ENCODE results near the gene CNTNAP2. TPM values are rescaled to one million over a fixed set of nuclear protein-coding genes. Genes with fewer than 3 reads are reported as not detected.

CNTNAP2 gene
- total and polyA plus RNA-seq, 2 donors from 2014 or later = 0.06 to 0.13 TPM

DNA sequence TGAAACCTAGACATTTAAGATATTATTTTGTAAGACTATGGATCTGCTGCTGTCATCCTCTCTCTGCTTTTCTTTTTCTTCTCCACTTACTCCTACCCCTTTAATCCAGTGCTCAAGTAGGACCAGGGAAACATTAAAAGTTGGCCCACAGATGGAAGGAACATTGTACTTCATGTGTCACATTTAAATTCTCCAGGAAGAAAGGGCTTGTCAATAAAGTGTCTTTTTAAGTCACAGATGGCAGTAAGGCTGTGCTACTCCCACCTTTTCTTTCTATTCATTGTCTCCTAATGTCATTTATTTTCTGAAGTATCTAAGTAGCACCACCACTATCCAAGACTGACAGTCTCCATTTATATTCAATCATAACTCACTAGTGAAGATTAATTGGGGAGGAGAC, 1736.2 kb downstream of the CNTNAP2 start:
- H3K4me3 ChIP-seq (ENCODE audit: low read length in 3 of 3) = no peak overlapping the region
- H3K36me3 ChIP-seq (ENCODE audit: control insufficient read depth in 2 of 3, insufficient read depth in 3 of 3, low read length in 3 of 3) = no peaks in the 10 kb centered on the region
- no peaks in the 10 kb centered on the region for H3K27me3 ChIP-seq (ENCODE audit: control insufficient read depth, insufficient read depth, low read length)
- H3K9ac ChIP-seq (ENCODE audit: low read length in 3 of 3) = no peak overlapping the region
- TF ChIP-seq, protein P1, sequence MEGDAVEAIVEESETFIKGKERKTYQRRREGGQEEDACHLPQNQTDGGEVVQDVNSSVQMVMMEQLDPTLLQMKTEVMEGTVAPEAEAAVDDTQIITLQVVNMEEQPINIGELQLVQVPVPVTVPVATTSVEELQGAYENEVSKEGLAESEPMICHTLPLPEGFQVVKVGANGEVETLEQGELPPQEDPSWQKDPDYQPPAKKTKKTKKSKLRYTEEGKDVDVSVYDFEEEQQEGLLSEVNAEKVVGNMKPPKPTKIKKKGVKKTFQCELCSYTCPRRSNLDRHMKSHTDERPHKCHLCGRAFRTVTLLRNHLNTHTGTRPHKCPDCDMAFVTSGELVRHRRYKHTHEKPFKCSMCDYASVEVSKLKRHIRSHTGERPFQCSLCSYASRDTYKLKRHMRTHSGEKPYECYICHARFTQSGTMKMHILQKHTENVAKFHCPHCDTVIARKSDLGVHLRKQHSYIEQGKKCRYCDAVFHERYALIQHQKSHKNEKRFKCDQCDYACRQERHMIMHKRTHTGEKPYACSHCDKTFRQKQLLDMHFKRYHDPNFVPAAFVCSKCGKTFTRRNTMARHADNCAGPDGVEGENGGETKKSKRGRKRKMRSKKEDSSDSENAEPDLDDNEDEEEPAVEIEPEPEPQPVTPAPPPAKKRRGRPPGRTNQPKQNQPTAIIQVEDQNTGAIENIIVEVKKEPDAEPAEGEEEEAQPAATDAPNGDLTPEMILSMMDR (IDR thresholded peaks at IDR 0.05; ENCODE audit: borderline replicate concordance, extremely low read depth, insufficient read depth) = no peak
- FAIRE-seq = no peak
- intact Hi-C loops (cut with DNase I) = no loop called here
- H3K9me3 ChIP-seq (ENCODE audit: control insufficient read depth in 2 of 3, insufficient read depth in 1 of 3, low read length in 3 of 3) = peaks cover 0 to 3% (median 0%) of the 10 kb centered on the region in 3 donors
- no peak overlapping the region for H3K27ac ChIP-seq (ENCODE audit: low read depth in 2 of 2, low read length in 2 of 2)
- DNase-seq = no peak
- H3K4me1 ChIP-seq (ENCODE audit: control insufficient read depth in 2 of 3, insufficient read depth in 2 of 3, low read depth in 1 of 3, low read length in 3 of 3) = no peaks in the 10 kb centered on the region

DNA sequence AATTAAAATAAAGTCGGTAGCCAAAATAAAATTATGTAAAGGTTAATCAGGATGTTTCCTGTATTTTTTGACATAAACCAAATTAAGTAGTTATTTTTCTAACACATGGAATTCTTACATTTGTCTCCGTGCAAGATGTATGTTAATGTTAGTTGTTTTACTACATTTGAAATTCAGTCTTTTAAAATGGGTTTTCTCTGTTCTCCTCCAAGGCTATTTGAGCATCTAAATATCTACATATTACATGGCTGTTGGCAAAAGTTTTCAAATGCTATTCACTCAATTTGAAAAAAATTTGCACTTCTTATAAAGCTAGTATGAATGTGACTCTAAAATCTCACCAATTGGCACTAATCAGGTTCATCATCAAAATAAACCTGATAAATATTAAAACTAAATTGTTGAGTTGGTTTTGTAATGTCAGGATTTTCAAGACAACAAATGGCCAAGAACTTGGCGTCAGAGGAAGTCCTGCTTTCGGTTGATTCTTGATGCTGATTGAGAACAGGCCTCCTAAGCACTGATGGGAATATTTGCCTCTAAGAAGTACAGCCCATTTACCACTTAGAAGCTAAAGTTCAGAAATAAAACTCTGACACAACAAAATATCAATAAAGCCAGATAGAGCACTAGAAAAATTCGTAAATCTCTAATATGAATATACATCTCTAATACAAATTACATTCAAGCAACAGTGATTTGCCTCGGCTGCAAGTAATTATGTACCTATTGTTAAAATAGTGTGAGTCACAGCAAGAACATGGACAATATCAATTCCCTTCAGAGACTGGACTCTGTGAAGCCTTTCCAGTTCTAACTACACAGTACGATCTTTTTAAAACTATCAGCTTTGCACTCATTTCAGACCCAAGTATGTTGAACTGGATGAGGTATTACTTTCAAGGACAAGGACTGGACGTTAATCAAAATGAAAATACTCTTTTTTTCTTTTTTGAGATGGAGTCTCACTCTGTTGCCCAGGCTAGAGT, 1740.8 kb downstream of the CNTNAP2 start:
- DNase-seq (no peak), FAIRE-seq (no peak)
- Histone ChIP-seq H3K4me3 (ENCODE audit: low read length in 3 of 3) (no peak overlapping the region), H3K4me1 (ENCODE audit: control insufficient read depth in 2 of 3, insufficient read depth in 2 of 3, low read depth in 1 of 3, low read length in 3 of 3) (no peaks in the 10 kb centered on the region), H3K27ac (ENCODE audit: low read depth in 2 of 2, low read length in 2 of 2) (no peak overlapping the region), H3K36me3 (ENCODE audit: control insufficient read depth in 2 of 3, insufficient read depth in 3 of 3, low read length in 3 of 3) (no peaks in the 10 kb centered on the region), H3K9me3 (ENCODE audit: control insufficient read depth in 2 of 3, insufficient read depth in 1 of 3, low read length in 3 of 3) (no peaks in the 10 kb centered on the region), H3K27me3 (ENCODE audit: control insufficient read depth, insufficient read depth, low read length) (no peaks in the 10 kb centered on the region), H3K9ac (ENCODE audit: low read length in 3 of 3) (no peak overlapping the region)
- intact Hi-C loops (cut with DNase I) = no loop called here
- TF ChIP-seq, protein P1 (IDR thresholded peaks at IDR 0.05; ENCODE audit: borderline replicate concordance, extremely low read depth, insufficient read depth) = no peak

DNA sequence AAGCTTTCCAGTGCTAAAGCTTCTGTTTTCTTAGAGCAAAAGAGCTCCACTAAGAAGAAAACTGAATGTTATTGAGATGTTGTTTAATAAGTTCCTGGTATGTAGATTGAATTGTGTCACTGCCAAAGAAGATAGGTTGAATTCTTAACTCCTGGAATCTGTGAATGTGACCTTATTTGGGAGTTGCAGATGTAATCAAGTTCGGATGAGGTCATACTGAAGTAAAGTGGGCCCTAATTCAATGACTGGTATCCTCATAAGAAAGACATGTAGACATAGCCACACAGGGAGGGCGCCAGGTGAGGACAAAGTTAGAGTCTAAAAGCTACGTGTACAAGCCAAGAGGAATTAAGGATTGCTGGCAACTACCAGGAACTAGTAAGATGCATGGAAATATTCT, 1741.8 kb downstream of the CNTNAP2 start:
- H3K4me3 ChIP-seq (ENCODE audit: low read length in 3 of 3) = no peak overlapping the region
- intact Hi-C loops (cut with DNase I) = no loop called here

More for the DNA sequence above, 1741.8 kb downstream of the CNTNAP2 start:
- H3K36me3 ChIP-seq (ENCODE audit: control insufficient read depth in 2 of 3, insufficient read depth in 3 of 3, low read length in 3 of 3) = no peaks in the 10 kb centered on the region
- FAIRE-seq (no peak), DNase-seq (no peak)
- H3K27me3 ChIP-seq (ENCODE audit: control insufficient read depth, insufficient read depth, low read length) = no peaks in the 10 kb centered on the region
- H3K9me3 ChIP-seq (ENCODE audit: control insufficient read depth in 2 of 3, insufficient read depth in 1 of 3, low read length in 3 of 3) = no peaks in the 10 kb centered on the region
- no peak overlapping the region for H3K27ac ChIP-seq (ENCODE audit: low read depth in 2 of 2, low read length in 2 of 2)
- TF ChIP-seq, protein P1 (IDR thresholded peaks at IDR 0.05; ENCODE audit: borderline replicate concordance, extremely low read depth, insufficient read depth) = no peak
- no peak overlapping the region for H3K9ac ChIP-seq (ENCODE audit: low read length in 3 of 3)
- no peaks in the 10 kb centered on the region for H3K4me1 ChIP-seq (ENCODE audit: control insufficient read depth in 2 of 3, insufficient read depth in 2 of 3, low read depth in 1 of 3, low read length in 3 of 3)
